CD4-positive, alpha-beta T cell (primary cell): ENCODE results near the gene OGFOD2. TPM values are rescaled to one million over a fixed set of nuclear protein-coding genes. Genes with fewer than 3 reads are reported as not detected.

Experiments
- ATAC-seq: fragments of 200-7000 bp; cut with Tn5 transposase; one replicate; pipeline ENCODE4 v1.10.0; 2022; ENCODE audit warnings: mild to moderate bottlenecking; ENCODE audit not compliant: poor library complexity
- CTCF ChIA-PET: fragments of 350-600 bp; sonication (Branson Sonifier 250); formaldehyde crosslinking; loops from one replicate; lab custom pipeline; 2021; ENCODE audit warnings: antibody characterized with exemption, inconsistent platforms; lab: Charles Lee
- POLR2A ChIA-PET: fragments of 350-600 bp; sonication (Branson Sonifier 250); formaldehyde crosslinking; loops from one replicate; lab custom pipeline; 2021; ENCODE audit warnings: antibody characterized with exemption, inconsistent platforms; lab: Charles Lee
- DNase-seq, 14 experiments: peaks; one replicate each; pipeline ENCODE4 v3.0.0-alpha.2; 2013 to 2020; ENCODE audit warnings: mixed read lengths in 2 of 14
- H3K27ac ChIP-seq, 2 donors: one replicate each; pipeline versions ENCODE4 v1.5.1 to v1.7.0; 2013; ENCODE audit warnings: low read length in 2 of 2, low read depth in 1 of 2, mild to moderate bottlenecking in 1 of 2
- H3K27me3 ChIP-seq, 2 experiments: 1 replicate in 1 of 2; 2 replicates in 1 of 2; pipeline versions ENCODE4 v1.6.1 to v1.7.0; 2013; ENCODE audit warnings: low read length in 2 of 2, control low read depth in 1 of 2, mild to moderate bottlenecking in 1 of 2, moderate library complexity in 1 of 2; ENCODE audit not compliant: insufficient read depth in 2 of 2, control insufficient read depth in 1 of 2
- H3K36me3 ChIP-seq: one replicate; pipeline ENCODE4 v1.6.1; 2013; ENCODE audit warnings: low read length, control low read depth; ENCODE audit not compliant: insufficient read depth
- H3K4me1 ChIP-seq: one replicate; pipeline ENCODE4 v1.6.1; 2013; ENCODE audit warnings: low read length, control low read depth; ENCODE audit not compliant: insufficient read depth
- H3K4me3 ChIP-seq: one replicate; pipeline ENCODE4 v1.5.1; 2013; ENCODE audit warnings: mild to moderate bottlenecking, low read length, moderate library complexity
- H3K9me3 ChIP-seq, 2 experiments: 1 replicate in 1 of 2; 2 replicates in 1 of 2; pipeline versions ENCODE4 v1.6.1 to v1.7.0; 2013; ENCODE audit warnings: low read length in 2 of 2, mild to moderate bottlenecking in 2 of 2, control low read depth in 1 of 2, moderate library complexity in 1 of 2; ENCODE audit not compliant: control insufficient read depth in 1 of 2, insufficient read depth in 1 of 2
- H3K27ac Mint-ChIP-seq: one replicate; pipeline ENCODE4 v1.8.0; 2020; ENCODE audit warnings: mixed read lengths
- H3K27me3 Mint-ChIP-seq: one replicate; pipeline ENCODE4 v1.8.0; 2021; ENCODE audit warnings: mixed read lengths
- H3K36me3 Mint-ChIP-seq: one replicate; pipeline ENCODE4 v1.8.0; 2021; ENCODE audit warnings: low read depth, mixed read lengths
- H3K4me1 Mint-ChIP-seq: one replicate; pipeline ENCODE4 v1.8.0; 2021; ENCODE audit warnings: low read depth, mixed read lengths
- H3K4me3 Mint-ChIP-seq: one replicate; pipeline ENCODE4 v1.8.0; 2020; ENCODE audit warnings: mild to moderate bottlenecking, mixed read lengths
- H3K9me3 Mint-ChIP-seq: one replicate; pipeline ENCODE4 v1.8.0; 2020; ENCODE audit warnings: mixed read lengths
- intact Hi-C, 2 experiments: fragments of 100-400 bp; cut with DNase I in 1 of 2; cut with micrococcal nuclease in 1 of 2; formaldehyde crosslinking; loops; one replicate each; pipeline versions ENCODE4 v1.15.1 to v1.9.0; 2023 to 2025; cut with DNase I, micrococcal nuclease
- total RNA-seq, 174 experiments: library from RNA in 2 of 174; stranded (reverse) in 2 of 174; gene quantifications; one replicate each; pipeline ENCODE4 v1.2.3 and lab custom pipeline; 2021 to 2026
- TF ChIP-seq, protein P1 (sequence below): fragments of 200-600 bp; IDR thresholded peaks from one replicate; pipeline ENCODE4 v1.8.0; 2022; ENCODE audit warnings: antibody characterized with exemption, mild to moderate bottlenecking

The OGFOD2 gene
- total RNA-seq, 2 experiments from 2014 or later: 12.0 to 14.9 TPM

DNA sequence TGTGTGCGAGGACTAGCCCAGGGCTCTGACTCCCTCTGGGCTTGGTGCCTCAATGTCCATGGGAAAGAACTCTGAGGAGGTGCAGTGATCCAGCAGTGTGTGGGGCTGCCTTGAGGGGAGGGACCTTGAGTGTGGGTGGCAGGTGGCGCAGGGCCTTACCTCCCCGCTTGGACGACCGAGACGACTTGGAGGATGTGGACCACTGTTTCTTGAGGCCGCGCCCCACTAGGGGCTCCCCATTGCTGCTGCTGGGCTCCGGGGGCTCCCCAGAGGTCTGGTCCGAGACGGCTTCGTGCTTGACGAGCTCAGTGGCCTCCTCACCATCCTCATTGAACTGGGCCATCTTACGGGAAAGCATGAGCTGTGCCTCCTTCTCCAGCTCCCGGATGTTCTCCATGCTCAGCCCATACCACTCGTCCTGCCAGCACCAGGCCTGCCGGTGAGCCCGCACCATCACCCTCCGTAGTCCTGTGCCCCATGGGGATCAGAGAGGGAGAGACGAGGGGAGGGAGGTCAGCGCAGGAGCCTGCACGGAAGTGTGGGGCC is 30.1 kb downstream of the OGFOD2 start:
- Mint-ChIP-seq H3K4me3 (no peak overlapping the region), H3K36me3 (peaks cover 69% of the 10 kb centered on the region), H3K27ac (no peak overlapping the region), H3K4me1 (no peaks in the 10 kb centered on the region), H3K27me3 (no peaks in the 10 kb centered on the region), H3K9me3 (no peaks in the 10 kb centered on the region)
- intact Hi-C loops: no loop called here
- POLR2A ChIA-PET: no interaction called here
- Histone ChIP-seq H3K27me3 (no peaks in the 10 kb centered on the region), H3K36me3 (peaks cover 39% of the 10 kb centered on the region), H3K4me1 (no peaks in the 10 kb centered on the region), H3K27ac (no peak overlapping the region), H3K4me3 (no peak overlapping the region), H3K9me3 (no peaks in the 10 kb centered on the region)
- CTCF ChIA-PET: no interaction called here
- ATAC-seq (no peak), DNase-seq (no peak)
- TF ChIP-seq, protein P1, sequence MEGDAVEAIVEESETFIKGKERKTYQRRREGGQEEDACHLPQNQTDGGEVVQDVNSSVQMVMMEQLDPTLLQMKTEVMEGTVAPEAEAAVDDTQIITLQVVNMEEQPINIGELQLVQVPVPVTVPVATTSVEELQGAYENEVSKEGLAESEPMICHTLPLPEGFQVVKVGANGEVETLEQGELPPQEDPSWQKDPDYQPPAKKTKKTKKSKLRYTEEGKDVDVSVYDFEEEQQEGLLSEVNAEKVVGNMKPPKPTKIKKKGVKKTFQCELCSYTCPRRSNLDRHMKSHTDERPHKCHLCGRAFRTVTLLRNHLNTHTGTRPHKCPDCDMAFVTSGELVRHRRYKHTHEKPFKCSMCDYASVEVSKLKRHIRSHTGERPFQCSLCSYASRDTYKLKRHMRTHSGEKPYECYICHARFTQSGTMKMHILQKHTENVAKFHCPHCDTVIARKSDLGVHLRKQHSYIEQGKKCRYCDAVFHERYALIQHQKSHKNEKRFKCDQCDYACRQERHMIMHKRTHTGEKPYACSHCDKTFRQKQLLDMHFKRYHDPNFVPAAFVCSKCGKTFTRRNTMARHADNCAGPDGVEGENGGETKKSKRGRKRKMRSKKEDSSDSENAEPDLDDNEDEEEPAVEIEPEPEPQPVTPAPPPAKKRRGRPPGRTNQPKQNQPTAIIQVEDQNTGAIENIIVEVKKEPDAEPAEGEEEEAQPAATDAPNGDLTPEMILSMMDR: no peak

DNA sequence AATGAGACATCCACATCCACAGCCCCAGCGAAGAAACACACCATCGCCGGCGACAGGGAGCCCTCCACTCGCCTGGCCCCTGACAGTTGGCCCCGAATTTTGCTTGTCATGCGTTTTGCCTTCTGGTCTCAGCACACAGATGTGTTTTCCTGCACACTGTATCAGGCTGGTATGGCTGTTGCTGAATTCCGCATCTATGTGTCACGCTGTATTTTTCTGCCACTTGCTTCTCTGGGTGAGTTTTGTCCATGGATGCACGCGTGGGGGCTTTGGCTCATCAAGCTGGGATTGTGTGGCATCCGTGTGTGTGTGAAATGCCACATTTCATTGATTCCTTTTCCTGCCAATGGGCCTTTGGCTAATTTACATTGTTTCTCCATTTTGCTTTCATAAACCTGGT is 31.9 kb downstream of the OGFOD2 start:
- no peak overlapping the region for H3K27ac Mint-ChIP-seq
- TF ChIP-seq, protein P1: no peak
- H3K36me3 Mint-ChIP-seq: peaks cover 73% of the 10 kb centered on the region
- Histone ChIP-seq H3K9me3 (no peaks in the 10 kb centered on the region), H3K27me3 (no peaks in the 10 kb centered on the region), H3K27ac (no peak overlapping the region), H3K36me3 (peaks cover 38% of the 10 kb centered on the region), H3K4me3 (no peak overlapping the region), H3K4me1 (no peaks in the 10 kb centered on the region)
- ATAC-seq (no peak), DNase-seq (no peak)
- no peaks in the 10 kb centered on the region for H3K4me1 Mint-ChIP-seq
- no peaks in the 10 kb centered on the region for H3K27me3 Mint-ChIP-seq
- ChIA-PET POLR2A (no interaction called here), CTCF (no interaction called here)
- H3K4me3 Mint-ChIP-seq: no peak overlapping the region
- H3K9me3 Mint-ChIP-seq: no peaks in the 10 kb centered on the region
- intact Hi-C loops: no loop called here

DNA sequence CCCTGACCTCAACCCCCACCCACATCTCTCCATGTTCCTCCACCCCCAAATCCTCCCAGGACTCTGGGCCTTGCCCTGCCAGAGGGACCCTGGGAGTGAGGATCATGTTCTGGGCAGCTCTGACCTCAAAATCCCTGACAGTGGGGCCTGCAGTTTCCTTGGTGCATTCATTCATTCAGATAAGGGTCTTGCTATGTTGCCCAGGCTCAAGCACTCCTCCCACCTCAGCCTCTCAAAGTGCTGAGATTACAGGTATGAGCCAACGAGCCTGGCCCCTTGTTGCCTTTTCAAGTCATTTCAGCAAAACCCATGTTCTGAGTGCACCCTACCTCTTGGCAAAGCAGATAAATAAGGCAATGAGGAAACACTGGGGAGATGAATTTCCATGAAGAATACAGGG is 35.1 kb downstream of the OGFOD2 start:
- Mint-ChIP-seq H3K4me1 (no peaks in the 10 kb centered on the region), H3K27me3 (no peaks in the 10 kb centered on the region), H3K27ac (no peak overlapping the region), H3K9me3 (no peaks in the 10 kb centered on the region), H3K4me3 (no peak overlapping the region), H3K36me3 (peaks cover 65% of the 10 kb centered on the region)
- no peak for DNase-seq
- no peak overlapping the region for H3K4me3 ChIP-seq
- no peaks in the 10 kb centered on the region for H3K9me3 ChIP-seq
- ATAC-seq: no peak
- H3K36me3 ChIP-seq: peaks cover 35% of the 10 kb centered on the region
- H3K27me3 ChIP-seq: no peaks in the 10 kb centered on the region
- intact Hi-C loops: no loop called here
- no peak overlapping the region for H3K27ac ChIP-seq
- H3K4me1 ChIP-seq: no peaks in the 10 kb centered on the region
- CTCF ChIA-PET: no interaction called here
- TF ChIP-seq, protein P1: no peak
- POLR2A ChIA-PET: no interaction called here
